Right lobe of liver (tissue), 6 donors: Measurements from ENCODE around the gene PDCD1. TPM values are rescaled to one million over a fixed set of nuclear protein-coding genes. Genes with fewer than 3 reads are reported as not detected.

Experiments
- ATAC-seq, 4 donors: fragments of 200-7000 bp; cut with Tn5 transposase; one replicate each; pipeline ENCODE4 v1.9.1; 2020; ENCODE audit warnings: mild to moderate bottlenecking in 4 of 4, moderate library complexity in 4 of 4
- DNase-seq, 3 donors: peaks; one replicate each; pipeline ENCODE4 v3.0.0-alpha.2; 2020
- H3K27ac ChIP-seq, 3 donors: fragments of 200-600 bp; one replicate each; pipeline ENCODE4 v1.8.0; 2022
- H3K27me3 ChIP-seq, 2 donors: fragments of 200-600 bp; one replicate each; pipeline ENCODE4 v1.8.0; 2022
- H3K36me3 ChIP-seq, 4 donors: fragments of 200-600 bp; sonication (generic) in 1 of 4; one replicate each; pipeline versions ENCODE4 v1.5.1 to v1.8.0; 2017 to 2022; ENCODE audit warnings: control low read depth in 1 of 4
- H3K4me1 ChIP-seq, 4 donors: fragments of 200-600 bp; sonication (generic) in 1 of 4; one replicate each; pipeline versions ENCODE4 v1.5.1 to v1.8.0; 2017 to 2022; ENCODE audit warnings: control low read depth in 1 of 4
- H3K4me3 ChIP-seq, 3 donors: fragments of 200-600 bp; one replicate each; pipeline ENCODE4 v1.8.0; 2022
- H3K9me3 ChIP-seq, 4 donors: fragments of 200-600 bp; sonication (generic) in 1 of 4; one replicate each; pipeline versions ENCODE4 v1.5.1 to v1.8.0; 2017 to 2022; ENCODE audit warnings: control low read depth in 1 of 4
- POLR2A ChIP-seq: fragments of 450-650 bp; IDR thresholded peaks from one replicate; pipeline ENCODE4 v1.6.1; 2017; ENCODE audit warnings: antibody characterized with exemption, mild to moderate bottlenecking
- WGBS: methylation state at CpG from one replicate; pipeline ENCODE4 v1.1.6; 2018; ENCODE audit warnings: low coverage, low lambda C conversion rate; ENCODE audit not compliant: insufficient coverage; ENCODE audit errors: missing lambda C conversion rate; 5-methylcytosine and 5-hydroxymethylcytosine counted together
- intact Hi-C, 2 donors: fragments of 100-400 bp; cut with DNase I; formaldehyde crosslinking; loops; one replicate each; pipeline versions ENCODE4 v1.11.2 to v1.14.1; 2022
- total RNA-seq, 6 experiments: library from RNA; depleted of rRNA in 2 of 6; stranded (reverse); fragments of >200 nt in 2 of 6; fragmentation: NEBNext Ultra II Directional in 3 of 6; extraction: Animal tissue kit (Norgen Biotek cat#: 25700) in 3 of 6; gene quantifications; one replicate each; pipeline versions ENCODE4 v1.1.0 to v1.2.4, GENCODE V29; 2016 to 2023
- TF ChIP-seq, protein P1 (sequence below), 4 donors: fragments of 200-600 bp in 3 of 4; fragments of 450-650 bp in 1 of 4; IDR thresholded peaks; one replicate each; pipeline versions ENCODE4 v1.5.1 to v1.8.0; 2016 to 2022; ENCODE audit warnings: antibody characterized with exemption in 4 of 4, mild to moderate bottlenecking in 2 of 4
- donor health status: DM: no; HTN: yes; CAD: no.
- donor health status: DM: no; HTN: no; CAD: no.
- donor health status: DM: no; HTN: no; CAD: no.
- donor health status: DM: no; HTN: yes; CAD: no.
- donor health status: DM: no; HTN: yes; CAD: no.

The PDCD1 gene
- total RNA-seq, 6 experiments from 2014 or later, result 0.19 to 0.61 (median 0.20) TPM; not detected in 3

DNA sequence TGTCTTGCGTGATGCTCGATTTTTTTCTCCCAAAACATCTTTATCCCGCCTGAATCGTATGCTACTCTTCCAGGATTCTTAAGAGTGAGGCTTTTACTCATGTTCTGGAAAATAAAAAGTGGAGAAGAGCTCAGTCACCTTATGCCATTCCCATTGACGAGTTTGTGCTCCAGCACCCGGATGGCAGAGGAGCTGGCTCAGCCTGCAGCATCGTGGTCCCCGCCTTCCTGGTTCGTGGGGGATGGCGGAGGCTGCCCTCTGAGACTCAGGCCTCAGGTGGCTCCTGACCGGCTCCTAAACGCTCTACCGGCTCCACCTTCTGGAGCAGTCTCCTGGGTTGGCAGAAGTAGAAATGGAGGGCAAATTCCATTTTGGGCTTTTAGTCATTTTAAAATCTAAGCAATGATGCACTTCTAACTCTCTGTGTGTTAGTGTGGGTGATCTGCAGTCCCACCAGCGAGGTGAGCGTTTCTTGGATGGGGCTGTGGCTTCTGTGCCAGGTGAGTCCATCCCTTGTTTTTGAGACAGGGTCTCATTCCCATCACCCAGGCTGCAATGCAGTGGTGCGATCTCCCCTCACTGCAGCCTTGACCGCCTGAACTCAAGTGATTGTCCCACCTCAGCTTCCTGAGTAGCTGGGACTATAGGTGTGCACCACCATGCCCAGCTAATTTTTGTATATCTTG, 38.7 kb upstream of the PDCD1 start:
- WGBS, result 94% methylated on average over 8 of the region's 17 CpGs
- intact Hi-C loops, result no loop called here

DNA sequence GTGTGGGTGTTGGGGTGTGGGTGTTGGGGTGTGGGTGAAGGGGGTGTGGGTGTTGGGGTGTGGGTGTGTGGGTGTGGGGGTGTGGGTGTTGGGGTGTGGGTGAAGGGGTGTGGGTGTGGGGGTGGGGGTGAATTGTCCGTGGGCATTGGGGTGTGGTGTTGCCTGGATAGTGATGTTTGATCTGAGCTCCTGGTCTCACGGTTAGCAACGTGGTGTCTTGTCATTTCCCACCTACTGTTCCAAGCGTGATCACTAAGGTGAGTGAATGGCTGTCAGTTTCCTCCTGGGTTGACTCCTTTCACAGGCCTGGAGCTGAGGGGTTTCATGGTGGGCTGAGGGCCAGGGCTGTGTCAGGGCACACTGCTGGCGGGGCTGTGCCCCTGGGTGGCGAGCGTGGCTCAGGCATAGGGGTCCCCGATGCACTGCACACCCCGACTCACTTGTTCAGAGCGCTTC, 38.1 kb upstream of the PDCD1 start:
- Histone ChIP-seq H3K36me3 (no peaks in the 10 kb centered on the region), H3K27me3 (no peaks in the 10 kb centered on the region), H3K27ac (no peak overlapping the region), H3K4me3 (no peak overlapping the region), H3K4me1 (peaks cover 0 to 18% (median 7%) of the 10 kb centered on the region in 4 donors), H3K9me3 (no peaks in the 10 kb centered on the region)
- TF ChIP-seq POLR2A, result no peak
- TF ChIP-seq, protein P1, sequence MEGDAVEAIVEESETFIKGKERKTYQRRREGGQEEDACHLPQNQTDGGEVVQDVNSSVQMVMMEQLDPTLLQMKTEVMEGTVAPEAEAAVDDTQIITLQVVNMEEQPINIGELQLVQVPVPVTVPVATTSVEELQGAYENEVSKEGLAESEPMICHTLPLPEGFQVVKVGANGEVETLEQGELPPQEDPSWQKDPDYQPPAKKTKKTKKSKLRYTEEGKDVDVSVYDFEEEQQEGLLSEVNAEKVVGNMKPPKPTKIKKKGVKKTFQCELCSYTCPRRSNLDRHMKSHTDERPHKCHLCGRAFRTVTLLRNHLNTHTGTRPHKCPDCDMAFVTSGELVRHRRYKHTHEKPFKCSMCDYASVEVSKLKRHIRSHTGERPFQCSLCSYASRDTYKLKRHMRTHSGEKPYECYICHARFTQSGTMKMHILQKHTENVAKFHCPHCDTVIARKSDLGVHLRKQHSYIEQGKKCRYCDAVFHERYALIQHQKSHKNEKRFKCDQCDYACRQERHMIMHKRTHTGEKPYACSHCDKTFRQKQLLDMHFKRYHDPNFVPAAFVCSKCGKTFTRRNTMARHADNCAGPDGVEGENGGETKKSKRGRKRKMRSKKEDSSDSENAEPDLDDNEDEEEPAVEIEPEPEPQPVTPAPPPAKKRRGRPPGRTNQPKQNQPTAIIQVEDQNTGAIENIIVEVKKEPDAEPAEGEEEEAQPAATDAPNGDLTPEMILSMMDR (IDR thresholded peaks at IDR 0.05), result no peak
- 100% methylated on average over 1 of the region's 10 CpGs for WGBS
- ATAC-seq (no peak), DNase-seq (peak in 2 of 3 donors; percentile 30 to 50)
- intact Hi-C loops, result no loop called here

More for the DNA sequence above, 38.7 kb upstream of the PDCD1 start:
- Histone ChIP-seq H3K27me3 (no peaks in the 10 kb centered on the region), H3K9me3 (no peaks in the 10 kb centered on the region), H3K27ac (no peak overlapping the region), H3K36me3 (no peaks in the 10 kb centered on the region), H3K4me3 (no peak overlapping the region), H3K4me1 (peaks cover 0 to 12% (median 4%) of the 10 kb centered on the region in 4 donors)
- ATAC-seq (no peak), DNase-seq (peak in 2 of 3 donors; percentile 33 to 42)
- TF ChIP-seq, protein P1 (IDR thresholded peaks at IDR 0.05), result no peak
- no peak for TF ChIP-seq POLR2A

DNA sequence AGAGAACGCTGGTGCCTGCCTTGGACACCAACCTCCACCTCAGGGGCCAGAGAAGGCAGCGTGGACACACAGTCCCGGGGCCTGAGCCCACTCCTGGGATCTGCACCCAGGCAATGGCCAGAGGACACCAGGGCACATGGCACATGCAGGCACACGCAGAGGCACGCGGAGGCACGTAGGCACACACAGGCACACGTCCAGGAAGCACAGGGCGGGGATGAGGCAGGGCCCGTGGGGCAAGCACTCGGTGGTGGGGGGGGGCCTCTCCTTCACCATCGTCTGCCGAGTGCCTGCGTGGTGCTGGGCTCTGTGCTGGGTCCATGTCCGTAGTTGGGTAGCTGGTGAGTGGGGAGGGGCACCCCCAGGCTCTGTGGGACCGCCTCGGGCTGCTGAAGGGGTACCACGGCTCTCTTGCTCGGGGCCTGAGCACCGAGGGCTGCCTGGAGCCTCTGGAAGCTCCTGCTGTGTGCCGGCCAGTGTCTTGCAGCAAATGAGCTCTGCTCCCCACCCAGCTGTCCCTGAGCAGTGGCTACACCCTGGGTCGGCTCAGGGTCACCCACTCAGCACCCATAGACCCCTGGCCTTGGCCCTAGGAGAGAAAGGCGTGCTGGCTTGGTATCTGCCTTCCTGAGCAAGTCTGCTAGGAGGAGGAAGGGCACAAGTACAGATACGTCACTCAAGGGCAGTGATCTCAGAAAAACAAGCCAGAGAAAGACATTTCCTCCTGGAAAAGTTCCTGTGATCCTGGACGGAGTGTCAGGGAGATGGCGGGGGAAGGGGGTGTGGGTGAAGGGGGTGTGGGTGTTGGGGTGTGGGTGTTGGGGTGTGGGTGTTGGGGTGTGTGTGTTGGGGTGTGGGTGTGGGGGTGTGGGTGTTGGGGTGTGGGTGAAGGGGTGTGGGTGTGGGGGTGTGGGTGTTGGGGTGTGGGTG, 37.3 kb upstream of the PDCD1 start:
- peak overlapping the region in 2 of 3 donors; percentile 77 to 80 for H3K27ac ChIP-seq
- no peaks in the 10 kb centered on the region for H3K9me3 ChIP-seq
- H3K4me1 ChIP-seq, result peaks cover 0 to 24% (median 8%) of the 10 kb centered on the region in 4 donors
- TF ChIP-seq, protein P1 (IDR thresholded peaks at IDR 0.05), result no peak
- no peak for TF ChIP-seq POLR2A
- DNase-seq (peak; percentile 64 to 88 (median 79)), ATAC-seq (peak; percentile 67 to 75 (median 70))
- no peaks in the 10 kb centered on the region for H3K36me3 ChIP-seq
- intact Hi-C loops, result no loop called here
- 12% methylated on average over 4 of the region's 26 CpGs for WGBS
- H3K27me3 ChIP-seq, result no peaks in the 10 kb centered on the region
- H3K4me3 ChIP-seq, result no peak overlapping the region

DNA sequence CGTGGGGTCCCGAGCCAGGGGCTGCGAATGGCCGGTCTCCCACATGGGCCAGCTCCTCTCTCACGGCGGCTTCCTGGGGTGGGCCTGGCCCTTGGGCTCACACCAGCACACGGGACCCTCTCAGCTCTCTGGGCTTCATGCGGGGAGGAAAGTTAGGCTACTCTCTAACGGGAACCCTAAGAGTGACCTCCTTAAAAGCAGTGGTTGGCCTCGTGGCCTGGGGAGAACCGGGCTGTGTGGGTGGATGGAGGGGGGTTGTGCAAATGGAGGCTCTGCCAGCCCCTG, 36.7 kb upstream of the PDCD1 start:
- peaks cover 0 to 24% (median 8%) of the 10 kb centered on the region in 4 donors for H3K4me1 ChIP-seq
- 60% methylated on average over 1 of the region's 11 CpGs for WGBS

More for the DNA sequence above, 36.7 kb upstream of the PDCD1 start:
- no peak for DNase-seq
- Histone ChIP-seq H3K27ac (peak overlapping the region in 2 of 3 donors; percentile 47 to 80), H3K4me3 (no peak overlapping the region), H3K36me3 (no peaks in the 10 kb centered on the region), H3K9me3 (no peaks in the 10 kb centered on the region), H3K27me3 (no peaks in the 10 kb centered on the region)
- no peak for ATAC-seq
- intact Hi-C loops, result no loop called here
- TF ChIP-seq, protein P1 (IDR thresholded peaks at IDR 0.05), result no peak
